Measurements from ENCODE around the gene TNNT1.

The TNNT1 gene

DNA sequence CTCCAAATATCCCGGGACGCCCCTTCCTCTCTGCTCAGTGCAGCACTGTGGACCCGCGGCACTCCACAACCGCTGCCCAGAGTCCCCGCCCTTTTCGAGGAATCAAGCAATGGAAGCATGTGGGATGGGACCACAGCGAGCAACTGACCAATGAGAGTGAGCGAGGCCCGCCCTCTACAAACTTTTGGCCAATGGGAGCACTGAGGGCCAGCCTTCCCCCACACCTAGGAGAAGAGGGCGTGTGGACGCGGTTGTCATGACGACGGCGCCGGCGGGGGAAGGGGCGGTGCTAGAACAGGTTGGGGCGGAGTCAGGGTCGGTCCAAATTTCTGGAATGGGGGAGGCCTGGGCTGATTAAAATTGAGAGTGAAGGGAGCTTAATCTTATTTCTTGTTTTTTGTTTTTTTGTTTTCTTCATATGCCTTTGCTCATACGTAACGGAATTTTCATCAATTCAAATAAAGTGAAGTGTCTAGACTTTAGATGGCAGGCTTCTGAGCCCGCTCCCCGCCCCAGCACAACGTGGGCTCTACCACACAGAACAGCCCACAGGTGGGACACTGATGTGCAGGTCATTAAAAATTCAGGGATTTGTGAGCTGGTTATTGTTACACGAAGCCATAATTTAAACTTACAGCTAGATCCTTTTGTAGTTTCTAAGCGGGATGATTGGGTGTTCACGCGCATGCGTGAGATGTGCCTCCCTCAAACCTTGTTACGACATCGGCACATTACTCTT, 17.7 kb upstream of the TNNT1 start, which contains the start of gene DNAAF3:
Gene DNAAF3, minus strand, starts transcription at position 84 of the 739 bp plus-strand sequence. CDS start 200 bp downstream, outside the sequence.
- Histone ChIP-seq H3K4me1 (ENCODE audit: control insufficient read depth, insufficient read depth, low read length, poor library complexity, severe bottlenecking) (no peaks in the 10 kb centered on the region), H3K27ac (ENCODE audit: low read depth, low read length, severe bottlenecking) (peak within 1 kb of the TSS; percentile 1), H3K36me3 (ENCODE audit: control insufficient read depth, insufficient read depth, low read length) (no peaks in the 10 kb centered on the region), H3K4me3 (ENCODE audit: extremely low read depth, insufficient read depth, low read length, poor library complexity, severe bottlenecking) (peak within 1 kb of the TSS; percentile 53), H3K9me3 (ENCODE audit: control insufficient read depth, low read length) (no peaks in the 10 kb centered on the region)
- WGBS, 2 experiments (ENCODE audit: insufficient coverage in 2 of 2), result 0 to 1% methylated on average over 10 to 14 of the region's 33 CpGs

DNA sequence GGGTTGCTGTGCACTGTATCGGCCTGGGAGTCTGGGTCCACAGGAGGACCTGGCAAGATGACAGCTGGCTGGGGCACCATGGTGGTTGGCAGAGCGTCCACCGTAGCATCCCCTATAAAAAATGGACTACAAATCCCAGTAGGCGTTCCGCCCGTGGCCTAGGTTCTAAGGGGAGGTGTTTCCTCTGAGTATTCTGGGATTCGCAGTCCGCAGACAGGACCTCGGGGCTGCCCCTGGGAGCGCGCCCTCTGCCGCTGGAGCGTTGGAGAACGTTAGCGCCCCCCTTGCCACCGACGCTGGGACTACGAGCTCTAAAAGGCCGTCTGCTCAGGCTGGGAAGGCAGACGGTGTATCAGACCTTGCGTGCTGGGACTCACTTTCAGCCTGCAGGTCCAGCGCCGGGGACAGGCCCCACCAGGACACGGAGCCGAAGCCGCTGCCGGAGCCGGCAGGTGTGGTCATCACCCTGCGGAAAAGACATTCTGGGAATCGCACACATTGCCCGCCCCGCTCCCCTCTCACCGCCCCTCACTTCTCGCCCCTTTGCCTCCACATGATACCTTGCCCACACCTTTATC, 17.0 kb upstream of the TNNT1 start:
- Histone ChIP-seq H3K4me3 (ENCODE audit: extremely low read depth, insufficient read depth, low read length, poor library complexity, severe bottlenecking) (peak overlapping the region; percentile 53), H3K27ac (ENCODE audit: low read depth, low read length, severe bottlenecking) (no peak overlapping the region), H3K4me1 (ENCODE audit: control insufficient read depth, insufficient read depth, low read length, poor library complexity, severe bottlenecking) (no peaks in the 10 kb centered on the region), H3K36me3 (ENCODE audit: control insufficient read depth, insufficient read depth, low read length) (no peaks in the 10 kb centered on the region), H3K9me3 (ENCODE audit: control insufficient read depth, low read length) (no peaks in the 10 kb centered on the region)
- WGBS, 2 experiments (ENCODE audit: insufficient coverage in 2 of 2), result 4 to 5% methylated on average over 27 to 29 of the region's 34 CpGs

DNA sequence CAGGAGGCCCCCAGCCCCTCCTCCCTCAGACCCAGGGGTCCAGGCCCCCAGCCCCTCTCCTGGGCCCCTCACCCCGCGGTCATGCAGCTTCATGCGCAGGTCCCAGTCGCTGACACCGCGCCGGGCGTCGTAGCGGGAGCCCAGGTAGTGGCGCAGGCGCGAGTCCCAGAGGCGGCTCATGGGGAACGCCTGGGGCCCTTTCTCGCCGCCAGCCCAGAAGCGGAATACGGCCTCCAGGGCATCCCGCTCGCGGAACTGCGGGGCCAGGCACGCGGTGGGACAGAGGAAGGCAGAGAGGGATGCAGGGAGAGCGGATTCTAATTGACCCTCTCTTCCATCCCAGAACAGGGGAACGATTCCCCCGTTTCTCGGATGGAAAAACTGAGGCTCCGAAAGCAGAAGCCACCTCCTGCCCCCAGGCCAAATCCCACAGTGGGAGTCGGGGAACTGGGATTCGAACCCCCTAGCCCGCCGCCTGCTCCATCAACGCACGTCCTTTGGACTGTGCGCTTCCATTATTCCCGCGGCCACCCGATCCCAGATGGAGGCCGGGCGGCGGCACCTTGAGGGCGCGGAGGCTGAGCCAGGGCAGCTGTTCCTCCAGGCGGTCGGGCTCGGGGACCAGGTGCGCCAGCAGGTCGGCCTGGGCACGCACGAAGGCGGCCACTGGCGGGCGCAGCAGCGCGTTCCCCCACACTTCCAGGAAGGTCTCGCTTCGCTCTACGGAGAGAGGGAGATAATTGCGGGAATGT, 12.7 kb upstream of the TNNT1 start:
- Histone ChIP-seq H3K9me3 (ENCODE audit: control insufficient read depth, low read length) (no peaks in the 10 kb centered on the region), H3K4me3 (ENCODE audit: extremely low read depth, insufficient read depth, low read length, poor library complexity, severe bottlenecking) (no peak overlapping the region), H3K27ac (ENCODE audit: low read depth, low read length, severe bottlenecking) (no peak overlapping the region), H3K36me3 (ENCODE audit: control insufficient read depth, insufficient read depth, low read length) (no peaks in the 10 kb centered on the region), H3K4me1 (ENCODE audit: control insufficient read depth, insufficient read depth, low read length, poor library complexity, severe bottlenecking) (peaks cover 17% of the 10 kb centered on the region)
- 91 to 93% methylated on average over 43 to 53 of the region's 61 CpGs for WGBS, 2 experiments (ENCODE audit: insufficient coverage in 2 of 2)

DNA sequence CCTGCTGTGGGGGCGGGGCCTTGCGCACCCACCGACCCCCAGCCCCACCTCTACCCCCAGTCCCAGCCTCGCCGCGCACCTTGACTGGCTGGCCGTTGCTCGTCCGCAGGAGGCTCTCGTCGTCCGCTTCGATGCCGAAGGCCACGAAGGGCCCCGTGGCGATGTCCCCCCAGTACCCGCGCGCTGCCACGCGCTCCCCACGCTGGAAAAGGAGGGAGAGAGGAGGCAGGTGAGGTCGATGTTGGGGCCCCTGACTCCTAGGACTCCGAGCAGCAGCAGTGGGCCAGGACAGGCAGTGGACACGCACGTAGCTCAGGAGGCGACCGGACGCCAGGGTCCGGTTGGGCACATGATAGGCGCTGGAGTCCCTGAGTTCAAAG, 12.0 kb upstream of the TNNT1 start:
- H3K4me1 ChIP-seq (ENCODE audit: control insufficient read depth, insufficient read depth, low read length, poor library complexity, severe bottlenecking), result peaks cover 17% of the 10 kb centered on the region
- H3K27ac ChIP-seq (ENCODE audit: low read depth, low read length, severe bottlenecking), result no peak overlapping the region
- H3K9me3 ChIP-seq (ENCODE audit: control insufficient read depth, low read length), result no peaks in the 10 kb centered on the region
- no peak overlapping the region for H3K4me3 ChIP-seq (ENCODE audit: extremely low read depth, insufficient read depth, low read length, poor library complexity, severe bottlenecking)
- WGBS, 2 experiments (ENCODE audit: insufficient coverage in 2 of 2), result 55 to 60% methylated on average over 29 to 32 of the region's 32 CpGs
- no peaks in the 10 kb centered on the region for H3K36me3 ChIP-seq (ENCODE audit: control insufficient read depth, insufficient read depth, low read length)

DNA sequence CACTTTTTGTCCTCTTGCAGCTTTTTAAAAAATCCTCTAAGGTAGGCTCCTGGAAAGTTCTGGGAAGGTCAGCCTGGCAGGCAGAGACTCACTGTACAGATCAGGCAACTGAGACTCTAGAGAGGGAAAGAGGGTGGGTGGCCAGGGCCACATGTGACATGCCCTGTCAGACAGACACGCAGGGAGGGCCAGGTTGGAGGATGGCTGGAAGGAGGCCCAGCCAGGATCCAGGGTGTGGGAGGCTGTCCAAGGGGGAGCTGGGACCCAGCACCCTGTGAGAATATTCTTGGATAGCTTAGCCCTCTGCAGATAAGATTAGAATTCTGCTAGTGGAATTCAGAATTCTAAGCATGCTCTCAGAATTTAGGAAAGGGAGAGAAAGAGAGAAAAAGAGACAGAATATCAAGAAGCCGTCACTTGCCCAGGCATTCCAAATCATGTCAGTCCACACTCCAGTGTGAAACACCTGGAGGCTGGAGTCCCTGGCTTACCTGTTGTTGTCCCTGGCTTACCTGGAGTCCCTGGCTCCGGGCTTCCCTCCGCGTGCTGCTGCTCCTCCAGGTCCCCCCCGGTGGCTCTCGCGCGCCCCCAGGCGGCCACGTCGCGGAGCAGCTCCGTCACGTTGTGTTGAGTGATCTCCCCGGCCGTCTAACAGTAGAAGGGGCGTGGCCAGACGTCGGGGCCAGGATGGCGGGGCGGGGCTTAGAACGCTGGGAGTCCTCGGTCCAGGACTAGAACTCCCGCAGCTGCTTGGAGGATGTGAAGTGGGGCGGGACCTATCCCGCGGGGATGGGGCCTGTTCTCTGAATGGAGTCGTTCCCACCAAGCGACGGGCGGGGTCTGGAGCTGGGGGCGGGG, 11.4 kb upstream of the TNNT1 start:
- no peaks in the 10 kb centered on the region for H3K9me3 ChIP-seq (ENCODE audit: control insufficient read depth, low read length)
- WGBS, 2 experiments (ENCODE audit: insufficient coverage in 2 of 2), result 6 to 10% methylated on average over 15 to 22 of the region's 33 CpGs
- H3K36me3 ChIP-seq (ENCODE audit: control insufficient read depth, insufficient read depth, low read length), result no peaks in the 10 kb centered on the region
- H3K4me1 ChIP-seq (ENCODE audit: control insufficient read depth, insufficient read depth, low read length, poor library complexity, severe bottlenecking), result peaks cover 17% of the 10 kb centered on the region
- H3K4me3 ChIP-seq (ENCODE audit: extremely low read depth, insufficient read depth, low read length, poor library complexity, severe bottlenecking), result no peak overlapping the region
- H3K27ac ChIP-seq (ENCODE audit: low read depth, low read length, severe bottlenecking), result no peak overlapping the region

DNA sequence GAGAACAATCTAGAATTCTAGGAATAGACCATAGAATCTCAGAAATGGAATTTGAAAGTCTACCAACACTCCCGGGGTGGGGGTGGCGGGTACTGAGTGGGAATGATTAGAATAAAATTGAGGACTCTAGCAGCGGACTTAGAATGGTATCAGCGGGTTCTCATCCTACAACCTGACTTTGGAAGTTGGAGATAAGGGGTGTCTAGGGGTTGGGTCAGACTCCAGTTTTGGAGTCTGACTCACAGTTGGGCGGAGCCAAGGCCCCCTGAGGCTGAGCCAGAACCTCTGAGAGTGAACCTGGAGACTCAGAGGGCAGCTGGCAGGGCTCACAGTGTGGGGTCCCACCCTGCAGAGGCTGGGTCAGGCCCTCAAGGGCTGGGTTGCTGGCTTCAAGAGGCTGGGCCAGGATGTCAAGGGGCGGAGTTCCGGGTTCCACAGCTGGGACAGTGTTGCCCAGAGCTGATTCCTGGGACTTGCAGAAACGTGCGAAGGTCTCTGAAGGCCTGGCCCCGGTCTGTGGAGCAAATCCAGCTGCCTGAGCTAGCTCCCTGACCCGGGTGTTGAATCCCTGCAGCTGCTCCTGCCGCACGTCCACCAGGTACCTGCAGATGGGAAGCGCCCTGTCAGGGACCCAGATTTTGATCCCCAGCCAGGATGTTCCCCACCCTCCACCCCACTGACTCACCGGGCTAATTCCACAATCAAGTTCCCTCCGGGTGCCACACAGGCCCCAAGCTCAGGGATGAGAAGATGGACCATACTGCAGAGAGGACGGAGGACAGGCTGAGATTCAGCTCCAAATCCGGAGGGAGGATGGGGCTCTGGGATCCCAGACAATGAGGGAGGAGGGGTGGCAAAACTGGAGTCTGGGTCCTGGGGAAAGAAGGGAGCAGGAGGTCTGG, 10.1 kb upstream of the TNNT1 start:
- Histone ChIP-seq H3K9me3 (ENCODE audit: control insufficient read depth, low read length) (no peaks in the 10 kb centered on the region), H3K4me3 (ENCODE audit: extremely low read depth, insufficient read depth, low read length, poor library complexity, severe bottlenecking) (no peak overlapping the region), H3K36me3 (ENCODE audit: control insufficient read depth, insufficient read depth, low read length) (no peaks in the 10 kb centered on the region), H3K27ac (ENCODE audit: low read depth, low read length, severe bottlenecking) (peak overlapping the region; percentile 33), H3K4me1 (ENCODE audit: control insufficient read depth, insufficient read depth, low read length, poor library complexity, severe bottlenecking) (peaks cover 17% of the 10 kb centered on the region)
- WGBS, 2 experiments (ENCODE audit: insufficient coverage in 2 of 2), result 66 to 69% methylated on average over 13 to 18 of the region's 18 CpGs

DNA sequence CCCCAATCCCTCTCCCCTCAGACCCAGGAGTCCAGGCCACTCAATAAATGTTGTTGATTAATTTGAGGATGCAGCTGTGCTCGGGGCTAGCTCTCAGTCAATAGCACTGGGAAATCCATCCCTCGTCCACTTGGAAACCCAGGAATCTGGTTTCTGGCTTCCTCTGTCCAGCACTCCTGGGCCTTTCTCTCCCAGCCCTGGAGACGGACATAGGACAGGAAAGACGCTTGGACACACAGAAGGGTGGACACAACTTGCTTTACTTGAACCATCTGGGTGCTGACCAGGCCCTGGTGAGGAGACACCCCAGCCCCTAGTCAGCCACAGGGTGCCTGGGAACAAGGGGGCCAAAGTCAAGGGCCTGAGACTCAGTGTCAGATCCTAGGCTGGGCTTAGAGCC, 9.4 kb upstream of the TNNT1 start:
- no peaks in the 10 kb centered on the region for H3K9me3 ChIP-seq (ENCODE audit: control insufficient read depth, low read length)
- H3K4me3 ChIP-seq (ENCODE audit: extremely low read depth, insufficient read depth, low read length, poor library complexity, severe bottlenecking), result no peak overlapping the region
- 89 to 94% methylated on average over 4 of the region's 4 CpGs for WGBS, 2 experiments (ENCODE audit: insufficient coverage in 2 of 2)
- peak overlapping the region; percentile 33 for H3K27ac ChIP-seq (ENCODE audit: low read depth, low read length, severe bottlenecking)
- peaks cover 17% of the 10 kb centered on the region for H3K4me1 ChIP-seq (ENCODE audit: control insufficient read depth, insufficient read depth, low read length, poor library complexity, severe bottlenecking)
- H3K36me3 ChIP-seq (ENCODE audit: control insufficient read depth, insufficient read depth, low read length), result no peaks in the 10 kb centered on the region

DNA sequence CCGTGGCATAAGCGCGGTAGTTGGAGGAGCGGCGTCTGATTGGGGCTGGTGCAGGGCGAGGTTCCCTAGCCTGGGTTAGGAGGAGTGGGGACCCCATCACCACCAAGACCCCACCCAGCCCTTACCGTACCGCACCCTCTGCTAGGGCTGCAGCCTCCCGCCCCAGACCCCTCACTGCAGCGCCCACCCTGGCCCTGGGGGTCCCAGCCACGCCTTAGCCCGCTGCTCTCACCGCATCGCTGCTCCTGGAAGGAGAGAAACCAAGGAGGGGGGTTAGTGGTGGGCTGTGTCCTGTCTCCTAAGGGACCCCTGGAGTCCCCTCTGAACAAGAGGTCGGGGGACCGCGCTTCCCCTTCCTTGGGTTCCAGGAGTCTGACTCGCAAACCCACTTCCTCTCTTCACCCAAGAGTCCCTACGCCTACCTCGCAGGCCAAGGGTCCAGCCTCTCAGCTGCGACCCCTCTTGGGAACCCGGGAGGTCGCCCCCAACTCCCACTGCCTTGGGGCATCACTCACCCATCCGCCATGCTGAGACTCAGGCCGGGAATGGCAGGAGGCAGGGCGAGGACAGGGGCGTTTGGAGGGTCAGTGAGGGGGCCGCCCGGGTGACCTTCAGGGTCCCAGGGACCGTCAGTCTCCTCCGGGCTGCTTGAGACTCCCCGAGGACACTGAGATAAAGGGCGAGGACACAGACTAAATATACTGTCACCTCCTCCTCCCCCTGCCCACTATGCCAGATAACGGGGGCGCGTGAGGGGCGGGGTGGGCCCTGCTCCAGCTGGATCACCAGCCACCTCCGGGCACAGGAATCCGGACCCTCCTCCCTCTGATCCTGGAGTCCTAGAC, 8.3 kb upstream of the TNNT1 start, which contains the start of gene TNNI3:
Gene TNNI3, minus strand, starts transcription at position 669 of the 845 bp plus-strand sequence. Its CDS starts 143 bp downstream, at position 526.
- no peak within 1 kb of the TSS for H3K4me3 ChIP-seq (ENCODE audit: extremely low read depth, insufficient read depth, low read length, poor library complexity, severe bottlenecking)
- 87 to 93% methylated on average over 21 to 26 of the region's 39 CpGs for WGBS, 2 experiments (ENCODE audit: insufficient coverage in 2 of 2)

More for the DNA sequence above, 8.3 kb upstream of the TNNT1 start, which contains the start of gene TNNI3:
- peaks cover 17% of the 10 kb centered on the region for H3K4me1 ChIP-seq (ENCODE audit: control insufficient read depth, insufficient read depth, low read length, poor library complexity, severe bottlenecking)
- H3K36me3 ChIP-seq (ENCODE audit: control insufficient read depth, insufficient read depth, low read length), result no peaks in the 10 kb centered on the region
- no peaks in the 10 kb centered on the region for H3K9me3 ChIP-seq (ENCODE audit: control insufficient read depth, low read length)
- peak within 1 kb of the TSS; percentile 33 for H3K27ac ChIP-seq (ENCODE audit: low read depth, low read length, severe bottlenecking)
